SKM-1 (cell line): ENCODE data around the gene TNIP2.
"Not testable (repeated sequence)": the region's sequence is repeated elsewhere in the genome, so short reads cannot be mapped to it uniquely, and the experiment has no call there.

Experiments
- DNase-seq: peaks from one replicate; lab custom pipeline; 2025; ENCODE audit not compliant: unreplicated experiment; lab: John Stamatoyannopoulos, UW

TNIP2 gene

GRCh38 chr4:2745516-2745915 is 10.6 kb downstream of the TNIP2 start:
- no peak for DNase-seq

GRCh38 chr4:2744576-2745270 is 11.4 kb downstream of the TNIP2 start:
- DNase-seq, result no peak

- DNase-seq, result no peak
Observed at GRCh38 chr4:2743518-2744445, 12.4 kb downstream of the TNIP2 start.

GRCh38 chr4:2742823-2743517 is 13.2 kb downstream of the TNIP2 start:
- DNase-seq, result no peak

- no peak for DNase-seq
Observed at GRCh38 chr4:2742081-2742822, 13.9 kb downstream of the TNIP2 start.

- no peak for DNase-seq
Observed at GRCh38 chr4:2741626-2742025, 14.5 kb downstream of the TNIP2 start.

GRCh38 chr4:2738296-2738695 is 17.8 kb downstream of the TNIP2 start:
- DNase-seq, result not testable (repeated sequence)

GRCh38 chr4:2735869-2736268 is 20.3 kb downstream of the TNIP2 start:
- no peak for DNase-seq

GRCh38 chr4:2734612-2735011 is 21.5 kb downstream of the TNIP2 start:
- no peak for DNase-seq

- no peak for DNase-seq
Observed at GRCh38 chr4:2733844-2734574, 22.1 kb downstream of the TNIP2 start.

- no peak for DNase-seq
Observed at GRCh38 chr4:2733001-2733843, 22.9 kb downstream of the TNIP2 start.

GRCh38 chr4:2732526-2732925 is 23.6 kb downstream of the TNIP2 start:
- no peak for DNase-seq

- no peak for DNase-seq
Observed at GRCh38 chr4:2731907-2732317, 24.2 kb downstream of the TNIP2 start.

GRCh38 chr4:2729533-2729875 is 26.6 kb downstream of the TNIP2 start:
- DNase-seq, result no peak

GRCh38 chr4:2728806-2729532 is 27.2 kb downstream of the TNIP2 start:
- no peak for DNase-seq

GRCh38 chr4:2728221-2728620 is 27.9 kb downstream of the TNIP2 start:
- no peak for DNase-seq

GRCh38 chr4:2726881-2727280 is 29.3 kb downstream of the TNIP2 start:
- not testable (repeated sequence) for DNase-seq

- no peak for DNase-seq
Observed at GRCh38 chr4:2725380-2725779, 30.8 kb downstream of the TNIP2 start.

- no peak for DNase-seq
Observed at GRCh38 chr4:2723751-2724150, 32.4 kb downstream of the TNIP2 start.
